K562 (cell line): ENCODE results near the gene TLE4. TPM values are rescaled to one million over a fixed set of nuclear protein-coding genes. Genes with fewer than 3 reads are reported as not detected.

ENCODE experiments used
- ATAC-seq: fragments of 200-7000 bp; cut with Tn5 transposase; 3 replicates; pipeline ENCODE4 v1.9.1; 2020; ENCODE audit warnings: moderate library complexity
- BruUV-seq: library from RNA; stranded (reverse); fragments of 400-500 nt; replicated peaks from 2 replicates; lab custom pipeline; 2021; lab: Mats Ljungman, UMichigan
- CTCF ChIA-PET: fragments of 300-600 bp; formaldehyde crosslinking; extraction: SDS; loops from one replicate; lab custom pipeline; 2021; ENCODE audit warnings: low intra/inter-chr PET ratio; lab: Yijun Ruan, JAX
- POLR2A ChIA-PET: fragments of 300-600, 350-650 bp; sonication (Branson Sonifier 250); formaldehyde crosslinking; extraction: SDS; loops from one replicate; lab custom pipeline; 2021; ENCODE audit warnings: antibody characterized with exemption, inconsistent platforms; lab: Yijun Ruan, JAX
- DNase-seq, 4 experiments: peaks; one replicate each; pipeline versions ENCODE4 v3.0.0 to v3.0.0-alpha.2; 2011 to 2018; ENCODE audit warnings: low spot score in 3 of 4, mixed read lengths in 3 of 4; ENCODE audit errors: extremely low read depth in 1 of 4
- FAIRE-seq: peaks from 2 replicates; lab custom pipeline; 2011; peaks lifted over from hg19 to GRCh38; lab: Jason Lieb, UNC
- H2AFZ ChIP-seq: 2 replicates; pipeline ENCODE4 v1.6.0; 2011; ENCODE audit warnings: low read depth, low read length, control low read depth, inconsistent platforms
- H3K27ac ChIP-seq: fragments of 200-600 bp; 3 replicates; pipeline ENCODE4 v1.8.0; 2011; ENCODE audit warnings: low read depth, mild to moderate bottlenecking, control low read depth, inconsistent platforms, low read length, moderate library complexity, mixed read lengths; ENCODE audit errors: extremely low read depth
- H3K27me3 ChIP-seq, 2 experiments: fragments of 300-600 bp in 1 of 2; 2 replicates in 1 of 2; 3 replicates in 1 of 2; pipeline versions ENCODE4 v1.6.0 to v1.8.0; 2011; ENCODE audit warnings: inconsistent platforms in 2 of 2, low read length in 2 of 2, mild to moderate bottlenecking in 1 of 2, mixed read lengths in 1 of 2, moderate library complexity in 1 of 2; ENCODE audit not compliant: control insufficient read depth in 2 of 2, insufficient read depth in 2 of 2
- H3K36me3 ChIP-seq: fragments of 300-600 bp; 3 replicates; pipeline ENCODE4 v1.8.0; 2011; ENCODE audit warnings: mild to moderate bottlenecking, low read length, inconsistent platforms; ENCODE audit not compliant: control insufficient read depth, insufficient read depth
- H3K4me1 ChIP-seq, 2 experiments: fragments of 200-600 bp in 1 of 2; replicated peaks in 1 of 2; 2 replicates in 1 of 2; 3 replicates in 1 of 2; pipeline versions ENCODE4 v1.5.1 to v1.8.0; 2011; ENCODE audit warnings: inconsistent platforms in 2 of 2, low read length in 2 of 2, mild to moderate bottlenecking in 1 of 2, mixed read lengths in 1 of 2, moderate library complexity in 1 of 2; ENCODE audit not compliant: control insufficient read depth in 2 of 2, insufficient read depth in 2 of 2
- H3K4me2 ChIP-seq: 2 replicates; pipeline ENCODE4 v1.6.1; 2011; ENCODE audit warnings: low read length, control low read depth, inconsistent platforms, mixed read lengths; ENCODE audit not compliant: insufficient read depth
- H3K4me3 ChIP-seq: fragments of 200-600 bp; sonication (generic), shearing (Covaris generic); 2 replicates; pipeline ENCODE4 v1.5.1; 2016; ENCODE audit warnings: control low read depth, inconsistent platforms
- H3K79me2 ChIP-seq: fragments of 200-600 bp; 3 replicates; pipeline ENCODE4 v1.8.0; 2011; ENCODE audit warnings: low read length, inconsistent platforms; ENCODE audit not compliant: control insufficient read depth, insufficient read depth
- H3K9ac ChIP-seq, 2 experiments: 2 replicates each; pipeline versions ENCODE4 v1.6.0 to v1.6.1; 2011; ENCODE audit warnings: low read depth in 2 of 2, low read length in 2 of 2, control low read depth in 1 of 2, inconsistent platforms in 1 of 2, mild to moderate bottlenecking in 1 of 2, mixed read lengths in 1 of 2; ENCODE audit not compliant: insufficient read depth in 1 of 2
- H3K9me1 ChIP-seq: one replicate; pipeline ENCODE4 v1.6.0; 2011; ENCODE audit warnings: inconsistent platforms, mild to moderate bottlenecking, low read length, moderate library complexity; ENCODE audit not compliant: control insufficient read depth, insufficient read depth
- H3K9me3 ChIP-seq: replicated peaks from 2 replicates; pipeline ENCODE4 v1.5.1; 2011; ENCODE audit warnings: low read depth, low read length, inconsistent platforms; ENCODE audit not compliant: control insufficient read depth, insufficient read depth
- H4K20me1 ChIP-seq: replicated peaks from 2 replicates; pipeline ENCODE4 v1.6.1; 2011; ENCODE audit warnings: low read length, inconsistent platforms, mixed read lengths; ENCODE audit not compliant: control insufficient read depth, insufficient read depth
- AFF4 ChIP-seq: sonication (generic); formaldehyde crosslinking; IDR thresholded peaks from 2 replicates; pipeline ENCODE4 v1.8.0; 2023; ENCODE audit warnings: mild to moderate bottlenecking, missing genetic modification reagents
- CREB1 ChIP-seq, 2 experiments: sonication (generic) in 1 of 2; formaldehyde crosslinking in 1 of 2; IDR thresholded peaks; 2 replicates each; pipeline versions ENCODE4 v1.6.1 to v1.8.0; 2012 to 2022; ENCODE audit warnings: inconsistent platforms in 1 of 2, mild to moderate bottlenecking in 1 of 2, missing genetic modification reagents in 1 of 2, moderate library complexity in 1 of 2
- ELK1 ChIP-seq: sonication (generic); formaldehyde crosslinking; IDR thresholded peaks from 2 replicates; pipeline ENCODE4 v1.8.1; 2022; ENCODE audit warnings: missing genetic modification reagents
- JUN ChIP-seq, 2 experiments: sonication (generic) in 1 of 2; formaldehyde crosslinking in 1 of 2; IDR thresholded peaks; 2 replicates each; pipeline versions ENCODE4 v1.6.1 to v1.8.0; 2012 to 2022; ENCODE audit warnings: borderline replicate concordance in 2 of 2, mild to moderate bottlenecking in 2 of 2, improper control_type of control experiment in 1 of 2, low read depth in 1 of 2, low read length in 1 of 2, missing genetic modification reagents in 1 of 2
- TFE3 ChIP-seq: fragments of 450-650 bp; formaldehyde crosslinking; IDR thresholded peaks from 2 replicates; pipeline ENCODE4 v1.4.0; 2020; ENCODE audit warnings: mild to moderate bottlenecking, mixed read lengths
- ZNF699 ChIP-seq: fragments of 250-450 bp; sonication (Bioruptor Pico); IDR thresholded peaks from 2 replicates; pipeline ENCODE4 v1.8.0; 2021; ENCODE audit warnings: mild to moderate bottlenecking, moderate library complexity; ENCODE audit not compliant: insufficient replicate concordance
- WGBS: fragments of 100-300 bp; shearing (Covaris generic); methylation state at CpG from one replicate; pipeline ENCODE4 v1.1.6; 2016; ENCODE audit warnings: low coverage, mixed read lengths; ENCODE audit not compliant: insufficient coverage; ENCODE audit errors: missing lambda C conversion rate; 5-methylcytosine and 5-hydroxymethylcytosine counted together
- in situ Hi-C: fragments of 300-500 bp; cut with MboI; formaldehyde crosslinking; loops from 4 replicates; pipeline ENCODE4 v1.15.0; 2018; ENCODE audit warnings: inconsistent platforms, mixed read lengths
- intact Hi-C: fragments of 100-400 bp; cut with micrococcal nuclease; formaldehyde crosslinking; loops from 2 replicates; pipeline ENCODE4 v1.14.2; 2022
- polyA plus RNA-seq, 8 experiments: library from polyadenylated mRNA; depleted of rRNA in 4 of 8; stranded (reverse) in 5 of 8; unstranded in 3 of 8; fragments of >200 nt; fragmentation: Nextera tagmentation in 2 of 8; fragmentation: Illumina TruSeq in 1 of 8; extraction: Ambion mirVana in 2 of 8; extraction: Trizol in 1 of 8; gene quantifications; 2 replicates each; pipeline versions ENCODE4 v1.2.1 to v1.2.3, GENCODE V29; 2011 to 2014; ENCODE audit warnings: inconsistent platforms in 1 of 8, missing spikeins in 1 of 8
- total RNA-seq, 7 experiments: library from RNA; depleted of rRNA in 6 of 7; stranded (reverse); fragments of >200 nt in 6 of 7; fragmentation: Illumina TruSeq in 2 of 7; extraction: Trizol in 2 of 7; gene quantifications; 2 replicates each; pipeline versions ENCODE4 v1.2.1 to v1.2.3, GENCODE V29; 2011 to 2021; ENCODE audit warnings: low replicate concordance in 1 of 7

TLE4 gene
- total and polyA plus RNA-seq, 9 of the 15 experiments (the other 6 are each of a cell fraction or from before 2014, with no cell fraction given) = 1.1 to 8.8 (median 5.7) TPM

- TF ChIP-seq ZNF699 (CRISPR knock-in tag) = no peak
- ChIA-PET CTCF (no interaction called here), POLR2A (no interaction called here)
- no peaks in the 10 kb centered on the region for H3K36me3 ChIP-seq
- no peak overlapping the region for H3K4me2 ChIP-seq
- H3K27ac ChIP-seq = no peak overlapping the region
- H3K27me3 ChIP-seq = no peaks in the 10 kb centered on the region
- H3K4me1 ChIP-seq = no peaks in the 10 kb centered on the region
- DNase-seq = no peak
- intact Hi-C loops = no loop called here
- H3K79me2 ChIP-seq = no peaks in the 10 kb centered on the region
- no peak overlapping the region for H3K9ac ChIP-seq
- no peaks in the 10 kb centered on the region for H3K9me3 ChIP-seq
- no peaks in the 10 kb centered on the region for H4K20me1 ChIP-seq
- ATAC-seq = no peak
- no peak overlapping the region for H3K4me3 ChIP-seq
- H2AFZ ChIP-seq = no peak overlapping the region
- no peak for FAIRE-seq
- in situ Hi-C loops = no loop called here
- BruUV-seq = no TSS peak
- H3K9me1 ChIP-seq = no peaks in the 10 kb centered on the region
Observed at GRCh38 chr9:79711874-79712273, 140.1 kb downstream of the TLE4 start.

GRCh38 chr9:79719021-79719420 lies 147.3 kb downstream of the TLE4 start:
- FAIRE-seq (no peak), ATAC-seq (no peak), DNase-seq (no peak)
- ChIA-PET POLR2A (no interaction called here), CTCF (no interaction called here)
- H3K9me3 ChIP-seq = no peaks in the 10 kb centered on the region
- H3K27me3 ChIP-seq = no peaks in the 10 kb centered on the region
- H2AFZ ChIP-seq = no peak overlapping the region
- no TSS peak for BruUV-seq
- no peak overlapping the region for H3K4me2 ChIP-seq
- in situ Hi-C loops (no loop called here), intact Hi-C loops (no loop called here)
- no peaks in the 10 kb centered on the region for H3K9me1 ChIP-seq
- no peak overlapping the region for H3K27ac ChIP-seq
- no peaks in the 10 kb centered on the region for H4K20me1 ChIP-seq
- H3K9ac ChIP-seq = no peak overlapping the region
- H3K4me1 ChIP-seq = no peaks in the 10 kb centered on the region
- no peaks in the 10 kb centered on the region for H3K36me3 ChIP-seq
- WGBS = 7% methylated on average over 2 of the region's 2 CpGs
- H3K4me3 ChIP-seq = no peak overlapping the region
- no peaks in the 10 kb centered on the region for H3K79me2 ChIP-seq
- no peak for TF ChIP-seq JUN (IDR thresholded peaks at IDR 0.05; ENCODE audit: borderline replicate concordance, low read depth, low read length)
- TF ChIP-seq JUN (CRISPR knock-in tag; IDR thresholded peaks at IDR 0.05; ENCODE audit: borderline replicate concordance) = no peak
- TF ChIP-seq AFF4 = no peak
- TF ChIP-seq ELK1 = no peak
- no peak for TF ChIP-seq CREB1 (IDR thresholded peaks at IDR 0.05)
- TF ChIP-seq CREB1 (CRISPR knock-in tag; IDR thresholded peaks at IDR 0.05) = no peak
- no peak for TF ChIP-seq TFE3
